Measurements from ENCODE around the gene PDE3A. TPM values are rescaled to one million over a fixed set of nuclear protein-coding genes. Genes with fewer than 3 reads are reported as not detected.
A peak's percentile ranks its signal among the peaks of the same experiment; 100 is the strongest.

PDE3A gene
- total and polyA plus RNA-seq, 2 experiments from 2014 or later, result 1.8 to 2.7 TPM

DNA sequence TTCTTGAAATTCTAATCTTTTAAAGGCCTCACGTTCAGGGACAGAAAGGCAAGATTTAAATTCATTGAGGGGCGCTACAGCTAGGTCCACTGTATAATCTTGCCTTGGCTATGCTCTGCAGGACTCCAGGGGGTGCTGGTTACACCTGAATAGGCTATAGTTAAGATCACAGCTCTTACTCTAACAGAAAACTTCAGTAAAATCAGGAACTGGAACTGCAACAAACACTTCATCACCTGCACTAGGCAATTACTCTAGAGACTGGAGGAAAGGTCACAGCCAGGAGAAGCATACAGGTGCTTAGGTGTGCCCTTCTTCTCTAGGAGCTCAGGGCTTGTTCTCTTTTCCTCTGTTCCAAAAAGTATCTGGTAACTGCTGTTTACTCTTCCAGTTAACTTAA lies 347.7 kb downstream of the PDE3A start:
- no peaks in the 10 kb centered on the region for H3K9me3 ChIP-seq (ENCODE audit: low read depth)

DNA sequence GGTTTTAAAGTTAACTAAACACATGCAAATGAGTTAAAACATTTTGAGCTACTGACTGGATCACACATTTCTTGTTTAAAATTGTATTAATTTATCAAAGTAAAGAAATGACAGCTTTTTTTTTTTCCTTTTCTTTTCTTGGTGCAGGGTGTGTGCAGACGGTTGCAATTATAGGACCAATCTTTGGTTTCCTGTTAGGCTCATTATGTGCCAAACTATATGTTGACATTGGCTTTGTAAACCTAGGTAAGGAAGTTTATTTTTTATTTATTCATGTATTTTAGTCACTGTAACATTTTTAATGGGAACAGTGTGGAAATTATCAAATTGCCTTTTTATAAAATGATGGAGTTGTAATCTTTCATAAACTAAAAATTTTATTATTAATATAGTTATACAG lies 348.6 kb downstream of the PDE3A start:
- no peaks in the 10 kb centered on the region for H3K36me3 ChIP-seq
- TF ChIP-seq, protein P1, sequence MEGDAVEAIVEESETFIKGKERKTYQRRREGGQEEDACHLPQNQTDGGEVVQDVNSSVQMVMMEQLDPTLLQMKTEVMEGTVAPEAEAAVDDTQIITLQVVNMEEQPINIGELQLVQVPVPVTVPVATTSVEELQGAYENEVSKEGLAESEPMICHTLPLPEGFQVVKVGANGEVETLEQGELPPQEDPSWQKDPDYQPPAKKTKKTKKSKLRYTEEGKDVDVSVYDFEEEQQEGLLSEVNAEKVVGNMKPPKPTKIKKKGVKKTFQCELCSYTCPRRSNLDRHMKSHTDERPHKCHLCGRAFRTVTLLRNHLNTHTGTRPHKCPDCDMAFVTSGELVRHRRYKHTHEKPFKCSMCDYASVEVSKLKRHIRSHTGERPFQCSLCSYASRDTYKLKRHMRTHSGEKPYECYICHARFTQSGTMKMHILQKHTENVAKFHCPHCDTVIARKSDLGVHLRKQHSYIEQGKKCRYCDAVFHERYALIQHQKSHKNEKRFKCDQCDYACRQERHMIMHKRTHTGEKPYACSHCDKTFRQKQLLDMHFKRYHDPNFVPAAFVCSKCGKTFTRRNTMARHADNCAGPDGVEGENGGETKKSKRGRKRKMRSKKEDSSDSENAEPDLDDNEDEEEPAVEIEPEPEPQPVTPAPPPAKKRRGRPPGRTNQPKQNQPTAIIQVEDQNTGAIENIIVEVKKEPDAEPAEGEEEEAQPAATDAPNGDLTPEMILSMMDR (IDR thresholded peaks at IDR 0.05; ENCODE audit: low read depth, low read length), result no peak
- no peak overlapping the region for H3K27ac ChIP-seq
- no peak for DNase-seq (ENCODE audit: low read depth in 1 of 2, low spot score in 1 of 2)
- H3K4me1 ChIP-seq (ENCODE audit: low read depth), result no peaks in the 10 kb centered on the region
- no peak overlapping the region for H3K4me3 ChIP-seq
- no peaks in the 10 kb centered on the region for H3K9me3 ChIP-seq (ENCODE audit: low read depth)
- H3K27me3 ChIP-seq, result no peaks in the 10 kb centered on the region

More for the DNA sequence above, 347.7 kb downstream of the PDE3A start:
- TF ChIP-seq, protein P1 (IDR thresholded peaks at IDR 0.05; ENCODE audit: low read depth, low read length), result no peak
- Histone ChIP-seq H3K27ac (no peak overlapping the region), H3K27me3 (no peaks in the 10 kb centered on the region), H3K4me1 (ENCODE audit: low read depth) (no peaks in the 10 kb centered on the region), H3K4me3 (no peak overlapping the region), H3K36me3 (no peaks in the 10 kb centered on the region)
- DNase-seq (ENCODE audit: low read depth in 1 of 2, low spot score in 1 of 2), result peak in 1 of 2 donors; percentile 5

DNA sequence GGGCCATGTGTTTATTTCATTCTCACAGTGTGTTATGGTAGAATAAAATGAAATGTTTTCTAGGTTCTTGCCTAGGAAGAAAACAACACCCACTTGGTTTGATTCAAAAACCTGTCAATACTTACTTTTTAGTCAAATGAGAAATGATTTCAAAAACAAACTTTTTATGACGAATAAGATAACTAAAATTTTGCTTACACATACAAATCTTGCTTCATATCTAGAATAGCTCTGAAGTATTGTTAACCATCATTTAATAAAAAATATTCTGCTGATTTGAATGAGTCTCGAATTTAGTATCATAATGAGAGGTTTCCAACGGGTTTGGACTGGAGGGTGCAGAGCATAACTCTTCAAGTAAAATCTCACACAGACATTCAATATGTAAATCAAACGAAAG lies 350.0 kb downstream of the PDE3A start:
- Histone ChIP-seq H3K27me3 (no peaks in the 10 kb centered on the region), H3K36me3 (no peaks in the 10 kb centered on the region), H3K27ac (no peak overlapping the region), H3K4me1 (ENCODE audit: low read depth) (no peaks in the 10 kb centered on the region), H3K9me3 (ENCODE audit: low read depth) (no peaks in the 10 kb centered on the region), H3K4me3 (no peak overlapping the region)
- TF ChIP-seq, protein P1 (IDR thresholded peaks at IDR 0.05; ENCODE audit: low read depth, low read length), result no peak
- no peak for DNase-seq (ENCODE audit: low read depth in 1 of 2, low spot score in 1 of 2)

DNA sequence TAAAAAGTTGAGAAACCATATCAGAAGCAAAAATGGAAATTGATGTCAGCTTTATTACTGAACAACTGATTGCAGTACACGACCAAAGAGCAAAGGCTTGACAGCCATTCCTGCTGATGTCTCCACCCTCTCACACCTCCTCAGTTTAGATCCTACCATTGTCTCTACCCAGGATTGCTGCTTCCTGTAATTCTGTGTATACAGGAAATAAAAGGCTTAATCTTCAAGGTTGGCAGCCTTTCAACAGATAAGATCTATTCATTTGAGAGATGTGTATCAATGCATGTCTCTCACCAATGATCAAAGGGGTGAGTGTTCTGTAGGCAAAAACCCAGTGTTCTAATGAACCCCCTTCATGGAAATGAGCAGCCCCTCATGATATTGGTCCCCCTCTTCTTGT lies 353.8 kb downstream of the PDE3A start:
- no peaks in the 10 kb centered on the region for H3K4me1 ChIP-seq (ENCODE audit: low read depth)
- H3K9me3 ChIP-seq (ENCODE audit: low read depth), result no peaks in the 10 kb centered on the region
- TF ChIP-seq, protein P1 (IDR thresholded peaks at IDR 0.05; ENCODE audit: low read depth, low read length), result no peak
- H3K27ac ChIP-seq, result no peak overlapping the region
- H3K4me3 ChIP-seq, result no peak overlapping the region
- DNase-seq (ENCODE audit: low read depth in 1 of 2, low spot score in 1 of 2), result no peak
- H3K27me3 ChIP-seq, result no peaks in the 10 kb centered on the region
- no peaks in the 10 kb centered on the region for H3K36me3 ChIP-seq

DNA sequence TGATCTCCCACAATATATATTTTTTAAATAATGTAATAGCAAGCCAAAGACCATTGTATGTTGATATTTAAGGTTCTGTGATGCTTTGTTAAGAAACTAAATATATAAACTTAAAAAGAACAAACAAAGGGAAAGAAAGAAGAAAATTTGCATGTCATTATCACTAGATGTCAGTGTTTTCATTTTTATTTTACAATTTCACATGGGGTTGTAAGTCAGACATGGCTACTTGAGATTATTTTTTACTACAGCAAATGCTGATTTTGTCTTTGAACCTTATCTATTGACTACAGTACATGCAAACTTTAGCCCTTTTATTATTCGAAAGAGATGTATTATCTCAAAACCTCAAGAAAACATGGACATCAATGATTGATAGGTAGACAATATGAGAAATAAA lies 362.9 kb downstream of the PDE3A start:
- H3K4me1 ChIP-seq (ENCODE audit: low read depth), result no peaks in the 10 kb centered on the region
- no peak overlapping the region for H3K27ac ChIP-seq
- no peak overlapping the region for H3K4me3 ChIP-seq
- peak in 1 of 2 donors; percentile 10 for DNase-seq (ENCODE audit: low read depth in 1 of 2, low spot score in 1 of 2)
- H3K9me3 ChIP-seq (ENCODE audit: low read depth), result no peaks in the 10 kb centered on the region
- TF ChIP-seq, protein P1 (IDR thresholded peaks at IDR 0.05; ENCODE audit: low read depth, low read length), result no peak
- H3K36me3 ChIP-seq, result no peaks in the 10 kb centered on the region
- H3K27me3 ChIP-seq, result no peaks in the 10 kb centered on the region

Data from cardiac muscle cell (in vitro differentiated cells and primary cell).